ENCODE data around the gene IFIT5. TPM values are rescaled to one million over a fixed set of nuclear protein-coding genes. Genes with fewer than 3 reads are reported as not detected.
A peak's percentile ranks its signal among the peaks of the same experiment; 100 is the strongest.
"Not testable (repeated sequence)": the region's sequence is repeated elsewhere in the genome, so short reads cannot be mapped to it uniquely, and the experiment has no call there.

Gene IFIT5
- total and polyA plus RNA-seq, 8 donors = 0.58 to 22.6 (median 7.9) TPM

GRCh38 chr10:89384474-89385340 is 29.7 kb upstream of the IFIT5 start:
- no peaks in the 10 kb centered on the region for H3K36me3 ChIP-seq
- WGBS, 5 donors = 78 to 91% (median 88%) methylated on average over 4 of the region's 4 CpGs
- no peaks in the 10 kb centered on the region for H3K4me1 ChIP-seq
- DNase-seq = no peak
- H3K27me3 ChIP-seq = no peaks in the 10 kb centered on the region
- TF ChIP-seq POLR2A (IDR thresholded peaks at IDR 0.05) (no peak), POLR2AphosphoS5 (IDR thresholded peaks at IDR 0.05) (no peak), CTCF (IDR thresholded peaks at IDR 0.05) (no peak), EP300 (IDR thresholded peaks at IDR 0.05) (no peak)
- no peaks in the 10 kb centered on the region for H3K9me3 ChIP-seq
- intact Hi-C loops (cut with DNase I; ENCODE audit: low total_unique reads) = no loop called here
- H3K27ac ChIP-seq = peak overlapping the region in 1 of 5 donors; percentile 2
- no peak overlapping the region for H3K4me3 ChIP-seq

DNA sequence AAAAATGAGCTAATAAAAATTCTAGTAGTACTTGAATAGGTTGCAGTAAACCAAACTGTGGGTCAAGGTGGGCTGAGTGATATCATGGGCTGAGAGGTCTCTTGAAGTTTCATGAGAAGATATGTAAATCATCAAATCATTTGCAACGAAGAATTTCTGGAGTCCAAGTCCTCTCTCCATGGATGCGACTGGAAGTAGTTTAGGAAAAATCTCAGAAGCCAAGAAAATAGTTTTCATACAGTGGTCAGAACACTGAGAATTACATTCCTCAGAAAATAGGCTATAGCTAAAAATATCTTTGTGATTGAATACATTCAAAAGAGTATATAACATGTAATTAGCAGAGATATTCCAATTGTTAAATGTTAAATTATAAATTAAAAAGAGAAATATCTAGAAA is 25.6 kb upstream of the IFIT5 start:
- no peaks in the 10 kb centered on the region for H3K36me3 ChIP-seq

DNA sequence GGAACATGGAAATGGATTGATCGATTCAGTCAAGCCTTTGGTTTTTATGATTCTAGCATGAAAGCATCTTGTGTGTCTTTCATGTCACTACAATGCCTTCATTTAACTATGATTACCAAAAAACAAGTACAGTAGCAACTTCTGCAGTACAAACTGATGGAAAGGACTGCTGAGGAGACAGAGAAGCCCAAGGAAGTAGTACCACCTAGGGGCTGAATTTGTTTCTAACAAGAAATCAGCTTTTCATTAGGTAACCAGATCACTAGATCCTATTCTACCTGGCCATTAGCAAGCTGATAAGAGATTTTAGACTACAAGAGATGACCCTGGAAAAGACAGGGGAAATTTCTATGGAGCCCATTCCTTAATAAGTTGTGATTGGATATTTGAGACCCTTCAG is 25.1 kb upstream of the IFIT5 start:
- Histone ChIP-seq H3K36me3 (no peaks in the 10 kb centered on the region), H3K4me3 (no peak overlapping the region), H3K27ac (no peak overlapping the region), H3K27me3 (no peaks in the 10 kb centered on the region), H3K9me3 (no peaks in the 10 kb centered on the region), H3K4me1 (peaks cover 15 to 35% (median 22%) of the 10 kb centered on the region in 4 donors)
- DNase-seq = peak in 1 of 2 donors; percentile 60
- intact Hi-C loops (cut with DNase I; ENCODE audit: low total_unique reads) = no loop called here
- TF ChIP-seq CTCF (IDR thresholded peaks at IDR 0.05) = peak in 2 of 7 experiments; percentile 16 to 34
- no peak for TF ChIP-seq POLR2A (IDR thresholded peaks at IDR 0.05)
- 72 to 91% (median 84%) methylated on average over 1 of the region's 1 CpG for WGBS, 5 donors

More for the DNA sequence above, 25.6 kb upstream of the IFIT5 start:
- Histone ChIP-seq H3K9me3 (no peaks in the 10 kb centered on the region), H3K27me3 (no peaks in the 10 kb centered on the region), H3K4me3 (no peak overlapping the region), H3K4me1 (peaks cover 13 to 30% (median 20%) of the 10 kb centered on the region in 4 donors), H3K27ac (no peak overlapping the region)
- no peak for DNase-seq
- no peak for TF ChIP-seq CTCF (IDR thresholded peaks at IDR 0.05)
- no peak for TF ChIP-seq POLR2AphosphoS5 (IDR thresholded peaks at IDR 0.05)
- TF ChIP-seq POLR2A (IDR thresholded peaks at IDR 0.05) = no peak
- TF ChIP-seq EP300 (IDR thresholded peaks at IDR 0.05) = no peak
- intact Hi-C loops (cut with DNase I; ENCODE audit: low total_unique reads) = no loop called here
- WGBS, 5 donors = 67 to 75% (median 70%) methylated on average over 2 of the region's 2 CpGs

DNA sequence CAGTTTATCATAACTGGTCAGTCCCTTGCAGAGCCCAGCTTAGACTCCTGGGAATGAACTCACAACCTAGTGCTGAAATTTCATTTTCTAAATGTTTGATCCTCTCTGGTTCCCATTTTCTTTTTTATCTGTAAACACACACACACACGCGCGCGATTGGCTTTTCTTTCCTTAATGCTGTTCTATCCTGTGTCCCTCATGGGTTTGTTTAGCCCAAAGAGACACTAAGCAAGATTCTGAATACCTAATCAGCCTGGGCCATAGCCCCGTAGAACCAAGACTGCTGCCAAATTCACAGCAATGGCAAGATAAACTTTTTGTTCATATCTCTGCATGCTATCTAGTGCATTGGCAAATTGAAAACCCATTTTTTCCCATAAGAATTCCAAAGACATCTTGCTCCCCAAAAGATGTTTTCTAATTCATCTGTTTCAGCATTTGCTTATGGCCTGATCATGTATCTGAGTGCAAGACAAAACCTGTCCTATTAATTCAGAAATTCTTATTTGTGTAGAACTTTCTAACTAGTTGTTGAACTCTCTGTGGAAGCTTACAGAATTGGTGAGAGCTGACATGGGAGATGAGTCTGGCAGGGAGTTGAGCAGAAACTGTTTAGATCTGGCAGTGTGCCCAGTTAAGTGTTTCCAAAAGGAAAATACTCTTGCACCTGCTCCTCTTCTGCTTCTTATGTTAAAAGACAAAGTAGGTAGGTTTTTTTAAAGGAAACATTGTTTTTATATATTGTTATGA is 23.7 kb upstream of the IFIT5 start:
- Histone ChIP-seq H3K36me3 (no peaks in the 10 kb centered on the region), H3K4me1 (peaks cover 15 to 49% (median 25%) of the 10 kb centered on the region in 4 donors), H3K4me3 (no peak overlapping the region), H3K27ac (peak overlapping the region in 2 of 5 donors; percentile 85 to 89), H3K27me3 (no peaks in the 10 kb centered on the region), H3K9me3 (no peaks in the 10 kb centered on the region)
- intact Hi-C loops (cut with DNase I; ENCODE audit: low total_unique reads) = loop anchor here (10.0 kb wide), 1 partner anchor 136 kb away; the partner anchor contains the start of gene LIPA
- 51 to 83% (median 62%) methylated on average over 5 of the region's 5 CpGs for WGBS, 5 donors
- peak in 1 of 2 donors; percentile 45 for DNase-seq
- TF ChIP-seq EP300 (IDR thresholded peaks at IDR 0.05) = no peak
- TF ChIP-seq POLR2AphosphoS5 (IDR thresholded peaks at IDR 0.05) = no peak
- no peak for TF ChIP-seq CTCF (IDR thresholded peaks at IDR 0.05)
- TF ChIP-seq POLR2A (IDR thresholded peaks at IDR 0.05) = no peak

- WGBS, 5 donors = 90 to 96% (median 95%) methylated on average over 4 of the region's 4 CpGs
- not testable (repeated sequence) for H3K4me3 ChIP-seq, DNase-seq, H3K9me3 ChIP-seq, H3K36me3 ChIP-seq, H3K27me3 ChIP-seq
- Histone ChIP-seq H3K27ac (peak overlapping the region in 2 of 5 donors; percentile 85 to 89), H3K4me1 (peaks cover 15 to 49% (median 25%) of the 10 kb centered on the region in 4 donors)
- intact Hi-C loops (cut with DNase I; ENCODE audit: low total_unique reads) = loop anchor here (10.0 kb wide), 1 partner anchor 136 kb away; the partner anchor contains the start of gene LIPA
Measured at GRCh38 chr10:89391226-89391576, 23.2 kb upstream of the IFIT5 start.
